Activated CD4-positive, CD25-positive, alpha-beta regulatory T cell treated with anti-CD3 and anti-CD28 coated beads, Interleukin-2, amount 50 U/mL, for 16 hours (primary cell): ENCODE data around the gene MYL5.
"Not testable (repeated sequence)": the region's sequence is repeated elsewhere in the genome, so short reads cannot be mapped to it uniquely, and the experiment has no call there.

Experiments
- DNase-seq: peaks from one replicate; pipeline ENCODE4 v3.0.0-alpha.2; 2020; ENCODE audit warnings: low read depth, low spot score

MYL5 gene

GRCh38 chr4:725391-726234 is 51.3 kb downstream of the MYL5 start:
- DNase-seq: no peak

DNA sequence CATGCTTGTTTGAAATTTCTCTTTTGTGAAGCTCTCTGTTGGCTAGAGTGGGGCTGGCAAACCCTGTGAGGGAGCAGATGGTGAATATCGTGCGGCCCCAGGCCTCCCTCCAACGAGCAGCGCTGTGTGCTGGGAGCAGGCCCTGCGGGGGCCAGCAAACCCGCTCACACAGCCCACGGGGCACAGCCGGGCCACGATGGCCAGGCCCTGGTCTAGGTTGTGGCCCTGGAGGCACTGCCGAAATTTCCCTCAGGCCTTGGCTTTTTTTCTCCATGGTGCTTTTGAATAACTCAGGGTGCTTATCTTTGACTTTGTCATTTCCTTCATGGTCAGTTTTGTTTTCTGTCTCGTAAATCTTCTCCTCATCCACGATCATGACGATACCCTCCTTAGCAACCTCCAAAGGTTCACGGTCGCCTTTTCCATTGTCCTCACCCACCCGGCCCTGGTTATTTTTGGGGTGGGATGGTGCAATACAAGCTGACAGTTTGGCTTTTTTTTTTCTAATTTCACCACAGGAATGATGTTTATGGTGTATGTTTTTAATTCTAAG is 52.0 kb downstream of the MYL5 start:
- no peak for DNase-seq

DNA sequence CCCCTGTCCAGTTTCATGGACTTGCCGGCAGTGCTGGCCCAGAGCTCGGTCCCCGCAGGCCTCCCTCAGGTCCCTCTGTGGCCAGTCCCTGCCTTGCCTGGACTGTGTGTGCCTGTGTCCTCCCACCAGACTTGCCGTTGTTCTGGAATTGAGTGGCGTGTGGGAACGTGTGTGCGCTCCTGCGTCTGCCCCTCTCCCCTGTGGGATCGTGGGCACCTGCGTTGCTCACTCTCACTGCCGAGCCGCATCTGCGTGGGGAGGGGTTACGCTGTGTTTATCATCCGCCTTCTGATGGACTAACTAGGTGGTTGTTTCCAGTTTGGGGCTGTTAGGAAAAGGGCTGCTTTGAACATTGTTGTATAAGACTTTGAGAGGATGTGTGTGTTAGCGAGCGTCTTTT is 52.5 kb downstream of the MYL5 start:
- DNase-seq: no peak

GRCh38 chr4:727576-727975 is 53.2 kb downstream of the MYL5 start:
- DNase-seq: no peak

DNA sequence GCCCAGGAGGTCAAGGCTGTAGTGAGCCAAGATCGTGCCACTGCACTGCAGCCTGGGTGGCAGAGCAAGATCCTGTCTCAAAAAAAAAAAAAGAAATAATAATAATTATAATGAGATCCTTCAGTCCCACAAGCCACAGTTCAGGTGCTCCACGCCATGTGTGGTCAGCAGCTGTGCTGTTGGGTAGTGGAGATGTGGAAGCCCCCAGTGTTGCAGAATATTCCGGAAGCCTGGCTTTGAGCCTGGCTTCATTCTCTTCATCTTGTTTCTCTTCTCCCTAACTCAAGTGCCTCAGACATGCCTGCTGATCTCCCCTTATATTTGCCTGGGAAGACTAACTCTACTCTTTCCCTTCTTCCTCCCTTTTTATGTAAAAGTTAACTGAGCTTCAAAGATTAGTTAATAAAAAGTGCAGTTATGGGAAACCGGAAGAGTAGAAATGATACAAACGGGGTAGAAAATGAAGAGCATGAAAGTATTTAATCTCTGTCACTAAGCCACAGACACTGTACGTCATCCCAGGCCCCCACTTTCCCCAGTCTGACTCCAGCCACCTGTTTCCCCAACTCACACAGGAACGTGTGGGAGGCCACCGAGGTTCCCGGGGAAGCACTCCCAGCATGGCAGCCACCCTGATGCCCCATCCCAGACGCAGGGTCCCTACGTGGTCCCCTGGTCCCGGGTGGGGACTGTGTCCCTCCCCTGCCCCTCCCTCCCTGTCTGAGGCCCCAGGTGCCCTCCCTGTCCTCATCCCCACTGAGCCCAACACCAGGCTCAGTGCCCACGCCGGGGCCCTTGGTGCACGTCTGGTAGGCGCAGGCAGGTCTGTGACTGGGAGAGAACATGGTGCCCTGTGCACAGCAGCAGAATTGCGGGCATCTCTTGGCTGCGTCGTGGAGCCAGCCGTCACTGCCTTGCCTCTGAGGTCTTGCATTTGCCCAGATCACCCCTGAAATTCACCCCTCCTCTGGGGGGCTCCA is 55.3 kb downstream of the MYL5 start:
- DNase-seq: no peak

DNA sequence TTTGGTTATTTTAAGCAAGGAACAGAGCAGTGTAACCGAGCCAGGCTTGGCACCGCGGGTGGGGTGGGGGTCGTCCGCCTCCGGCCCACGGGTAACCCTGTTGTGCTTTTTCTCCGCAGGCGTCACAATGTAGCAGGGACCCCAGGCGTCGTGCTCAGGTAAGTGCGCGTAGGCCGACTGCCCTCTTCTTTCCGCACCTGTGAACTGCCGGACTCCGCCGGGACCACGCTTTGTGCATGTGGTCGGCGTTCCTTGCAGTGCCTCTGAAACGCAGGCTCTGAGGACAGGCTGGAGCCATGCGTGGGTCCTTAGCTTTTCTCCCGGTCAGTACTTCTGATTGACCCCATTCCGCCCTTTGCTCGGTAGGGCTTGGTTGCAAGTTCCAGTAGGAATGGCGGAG is 56.2 kb downstream of the MYL5 start:
- DNase-seq: no peak

- not testable (repeated sequence) for DNase-seq
Observed at GRCh38 chr4:730946-731904, 56.9 kb downstream of the MYL5 start.
